ENCODE measurements around the gene SWAP70. TPM values are rescaled to one million over a fixed set of nuclear protein-coding genes. Genes with fewer than 3 reads are reported as not detected.

SWAP70 gene
- total RNA-seq, 2 donors from 2014 or later = 28.8 to 30.7 TPM

DNA sequence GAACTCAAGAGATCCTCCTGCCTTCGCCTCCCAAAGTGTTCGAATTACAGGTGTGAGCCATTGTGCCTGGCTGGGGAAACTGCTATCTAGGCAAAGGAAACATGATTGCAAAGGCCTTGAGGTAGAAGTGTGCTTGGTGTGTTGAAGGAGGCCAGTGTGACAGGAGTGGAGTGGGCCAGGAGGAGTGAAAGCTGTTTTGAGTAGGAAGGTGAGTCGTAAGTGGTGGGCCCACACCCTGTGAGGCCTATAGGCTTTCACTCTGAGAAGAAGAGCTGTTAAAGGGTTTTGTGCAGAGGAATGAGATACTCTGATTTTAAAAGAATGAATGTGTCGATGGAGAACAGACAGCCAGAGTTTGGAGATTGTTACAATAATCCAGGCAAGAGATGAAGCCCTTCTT, 47.0 kb upstream of the SWAP70 start:
- no peak for TF ChIP-seq CTCF (conservative IDR thresholded peaks at IDR 0.05)
- 91 to 100% methylated on average over 4 of the region's 4 CpGs for whole genome bisulfite sequencing, 2 experiments (ENCODE audit: insufficient coverage in 1 of 2, insufficient read length in 1 of 2)
- no peaks in the 10 kb centered on the region for H3K27me3 Mint-ChIP-seq (ENCODE audit: insufficient read depth)
- no peak for DNase-seq
- no peaks in the 10 kb centered on the region for H3K27me3 ChIP-seq (ENCODE audit: control insufficient read depth, insufficient read depth, low read length, poor library complexity, severe bottlenecking)
- no peaks in the 10 kb centered on the region for H3K36me3 ChIP-seq (ENCODE audit: control insufficient read depth, insufficient read depth, low read length)
- no peak overlapping the region for H3K4me3 ChIP-seq (ENCODE audit: low read length)
- no peak overlapping the region for H3K9ac ChIP-seq (ENCODE audit: extremely low read depth, low read length, poor library complexity, severe bottlenecking)
- H3K4me1 Mint-ChIP-seq = peaks cover 17% of the 10 kb centered on the region
- no peaks in the 10 kb centered on the region for H3K9me3 ChIP-seq (ENCODE audit: control insufficient read depth, low read length)
- no peaks in the 10 kb centered on the region for H3K36me3 Mint-ChIP-seq (ENCODE audit: low read depth)
- no peaks in the 10 kb centered on the region for H3K4me1 ChIP-seq (ENCODE audit: control insufficient read depth, insufficient read depth, low read length)
- H3K9me3 Mint-ChIP-seq = no peaks in the 10 kb centered on the region
- no peak overlapping the region for H3K27ac ChIP-seq (ENCODE audit: low read depth, low read length)
- no peak overlapping the region for H3K4me3 Mint-ChIP-seq
- no peak overlapping the region for H3K27ac Mint-ChIP-seq

DNA sequence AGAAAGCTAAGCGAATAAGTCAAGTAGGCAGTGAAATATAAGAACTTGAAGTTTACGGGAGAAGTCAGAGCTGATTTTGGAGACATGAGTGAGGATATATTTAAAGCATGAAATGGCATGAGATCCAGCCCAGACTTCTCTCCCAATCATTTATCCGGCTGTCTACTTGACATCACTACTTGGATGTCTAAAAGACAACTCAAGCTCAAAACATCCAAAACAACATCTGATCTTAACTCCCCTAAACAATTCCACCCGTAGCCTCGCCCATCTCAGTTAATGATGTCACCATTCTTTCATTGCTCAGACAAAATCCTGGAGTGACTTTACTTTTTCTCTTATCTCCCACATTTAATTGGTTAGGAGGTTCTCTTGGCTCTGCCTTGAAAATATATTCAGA, 45.9 kb upstream of the SWAP70 start:
- WGBS, 2 experiments (ENCODE audit: insufficient coverage in 1 of 2, insufficient read length in 1 of 2) = 91 to 92% methylated on average over 4 to 5 of the region's 5 CpGs
- Mint-ChIP-seq H3K27ac (no peak overlapping the region), H3K4me1 (peaks cover 15% of the 10 kb centered on the region), H3K9me3 (peaks cover 1% of the 10 kb centered on the region), H3K36me3 (ENCODE audit: low read depth) (no peaks in the 10 kb centered on the region), H3K27me3 (ENCODE audit: insufficient read depth) (no peaks in the 10 kb centered on the region), H3K4me3 (no peak overlapping the region)
- Histone ChIP-seq H3K4me1 (ENCODE audit: control insufficient read depth, insufficient read depth, low read length) (no peaks in the 10 kb centered on the region), H3K36me3 (ENCODE audit: control insufficient read depth, insufficient read depth, low read length) (no peaks in the 10 kb centered on the region), H3K27me3 (ENCODE audit: control insufficient read depth, insufficient read depth, low read length, poor library complexity, severe bottlenecking) (no peaks in the 10 kb centered on the region), H3K4me3 (ENCODE audit: low read length) (no peak overlapping the region), H3K9ac (ENCODE audit: extremely low read depth, low read length, poor library complexity, severe bottlenecking) (no peak overlapping the region), H3K9me3 (ENCODE audit: control insufficient read depth, low read length) (no peaks in the 10 kb centered on the region), H3K27ac (ENCODE audit: low read depth, low read length) (no peak overlapping the region)
- no peak for TF ChIP-seq CTCF (conservative IDR thresholded peaks at IDR 0.05)
- no peak for DNase-seq

GRCh38 chr11:9619004-9619403, 44.9 kb upstream of the SWAP70 start:
- TF ChIP-seq CTCF (conservative IDR thresholded peaks at IDR 0.05) = no peak
- DNase-seq = no peak
- Histone ChIP-seq H3K36me3 (ENCODE audit: control insufficient read depth, insufficient read depth, low read length) (no peaks in the 10 kb centered on the region), H3K9ac (ENCODE audit: extremely low read depth, low read length, poor library complexity, severe bottlenecking) (no peak overlapping the region), H3K4me3 (ENCODE audit: low read length) (no peak overlapping the region), H3K9me3 (ENCODE audit: control insufficient read depth, low read length) (no peaks in the 10 kb centered on the region), H3K27me3 (ENCODE audit: control insufficient read depth, insufficient read depth, low read length, poor library complexity, severe bottlenecking) (no peaks in the 10 kb centered on the region), H3K4me1 (ENCODE audit: control insufficient read depth, insufficient read depth, low read length) (no peaks in the 10 kb centered on the region), H3K27ac (ENCODE audit: low read depth, low read length) (no peak overlapping the region)
- H3K36me3 Mint-ChIP-seq (ENCODE audit: low read depth) = no peaks in the 10 kb centered on the region
- 96 to 100% methylated on average over 1 of the region's 1 CpG for WGBS, 2 experiments (ENCODE audit: insufficient coverage in 1 of 2, insufficient read length in 1 of 2)
- no peak overlapping the region for H3K27ac Mint-ChIP-seq
- H3K4me3 Mint-ChIP-seq = no peak overlapping the region
- H3K27me3 Mint-ChIP-seq (ENCODE audit: insufficient read depth) = no peaks in the 10 kb centered on the region
- peaks cover 1% of the 10 kb centered on the region for H3K9me3 Mint-ChIP-seq
- peaks cover 8% of the 10 kb centered on the region for H3K4me1 Mint-ChIP-seq
